NCI-H146 (cell line): ENCODE results near the gene TIMP3.

Source experiments
- DNase-seq: peaks from one replicate; lab custom pipeline; 2025; lab: John Stamatoyannopoulos, UW

TIMP3 gene

GRCh38 chr22:32882774-32883530 lies 81.4 kb downstream of the TIMP3 start:
- DNase-seq, result no peak

- DNase-seq, result no peak
Measured at GRCh38 chr22:32887324-32887980, 85.9 kb downstream of the TIMP3 start.

- no peak for DNase-seq
Measured at GRCh38 chr22:32888976-32889375, 87.5 kb downstream of the TIMP3 start.

GRCh38 chr22:32896891-32897290 lies 95.4 kb downstream of the TIMP3 start:
- DNase-seq, result no peak

GRCh38 chr22:32897400-32897799 lies 95.9 kb downstream of the TIMP3 start:
- no peak for DNase-seq

- no peak for DNase-seq
Measured at GRCh38 chr22:32900886-32901635, 99.6 kb downstream of the TIMP3 start.

GRCh38 chr22:32901925-32902324 lies 100.4 kb downstream of the TIMP3 start:
- DNase-seq, result no peak

GRCh38 chr22:32903507-32903906 lies 102.0 kb downstream of the TIMP3 start:
- no peak for DNase-seq

GRCh38 chr22:32904044-32904443 lies 102.5 kb downstream of the TIMP3 start:
- DNase-seq, result no peak

- no peak for DNase-seq
Measured at GRCh38 chr22:32905400-32905799, 103.9 kb downstream of the TIMP3 start.

- DNase-seq, result no peak
Measured at GRCh38 chr22:32909581-32910428, 108.3 kb downstream of the TIMP3 start.

- DNase-seq, result no peak
Measured at GRCh38 chr22:32910429-32910772, 108.9 kb downstream of the TIMP3 start.

- DNase-seq, result peak; percentile 38
Measured at GRCh38 chr22:32911503-32911902, 110.0 kb downstream of the TIMP3 start.
